GM18505 (cell line): ENCODE measurements around the gene RAB10.

Experiments
- ATAC-seq: cut with Tn5 transposase; IDR thresholded peaks from one replicate; pipeline ENCODE4 v1.9.1; 2021; ENCODE audit not compliant: unreplicated experiment
- POLR2A ChIP-seq: IDR thresholded peaks from 4 replicates; pipeline ENCODE4 v1.6.1; 2011; ENCODE audit warnings: borderline replicate concordance; ENCODE audit not compliant: insufficient read depth, insufficient read length; ENCODE audit errors: extremely low read depth

The RAB10 gene

GRCh38 chr2:26175466-26176278 is 141.8 kb downstream of the RAB10 start:
- ATAC-seq = no peak

GRCh38 chr2:26176279-26176615 is 142.4 kb downstream of the RAB10 start:
- TF ChIP-seq POLR2A = no peak

More at GRCh38 chr2:26175466-26176278, 141.8 kb downstream of the RAB10 start:
- no peak for TF ChIP-seq POLR2A

GRCh38 chr2:26177122-26177521 is 143.2 kb downstream of the RAB10 start:
- no peak for ATAC-seq
- no peak for TF ChIP-seq POLR2A

More at GRCh38 chr2:26176279-26176615, 142.4 kb downstream of the RAB10 start:
- ATAC-seq = no peak

GRCh38 chr2:26178246-26178645 is 144.4 kb downstream of the RAB10 start:
- no peak for ATAC-seq
- TF ChIP-seq POLR2A = no peak

- no peak for TF ChIP-seq POLR2A
Measured at GRCh38 chr2:26178746-26179436, 145.0 kb downstream of the RAB10 start.

GRCh38 chr2:26179446-26179913 is 145.6 kb downstream of the RAB10 start:
- no peak for ATAC-seq
- no peak for TF ChIP-seq POLR2A

More at GRCh38 chr2:26178746-26179436, 145.0 kb downstream of the RAB10 start:
- no peak for ATAC-seq

- no peak for TF ChIP-seq POLR2A
Measured at GRCh38 chr2:26182441-26182840, 148.6 kb downstream of the RAB10 start.

GRCh38 chr2:26182887-26183630 is 149.2 kb downstream of the RAB10 start:
- no peak for TF ChIP-seq POLR2A
- no peak for ATAC-seq

More at GRCh38 chr2:26182441-26182840, 148.6 kb downstream of the RAB10 start:
- no peak for ATAC-seq

GRCh38 chr2:26184121-26184520 is 150.2 kb downstream of the RAB10 start:
- no peak for TF ChIP-seq POLR2A
- ATAC-seq = no peak

- peak; percentile 71 for ATAC-seq
- peak; percentile 57 for TF ChIP-seq POLR2A
Measured at GRCh38 chr2:26184555-26185303, 150.8 kb downstream of the RAB10 start.

- no peak for TF ChIP-seq POLR2A
- no peak for ATAC-seq
Measured at GRCh38 chr2:26185304-26185928, 151.5 kb downstream of the RAB10 start.
